HG03432 (cell line): Measurements from ENCODE around the gene LDB3.

ENCODE experiments used
- ATAC-seq: cut with Tn5 transposase; IDR thresholded peaks from one replicate; pipeline ENCODE4 v1.9.1; 2021; ENCODE audit warnings: mild to moderate bottlenecking, moderate library complexity; ENCODE audit not compliant: unreplicated experiment

LDB3 gene

DNA sequence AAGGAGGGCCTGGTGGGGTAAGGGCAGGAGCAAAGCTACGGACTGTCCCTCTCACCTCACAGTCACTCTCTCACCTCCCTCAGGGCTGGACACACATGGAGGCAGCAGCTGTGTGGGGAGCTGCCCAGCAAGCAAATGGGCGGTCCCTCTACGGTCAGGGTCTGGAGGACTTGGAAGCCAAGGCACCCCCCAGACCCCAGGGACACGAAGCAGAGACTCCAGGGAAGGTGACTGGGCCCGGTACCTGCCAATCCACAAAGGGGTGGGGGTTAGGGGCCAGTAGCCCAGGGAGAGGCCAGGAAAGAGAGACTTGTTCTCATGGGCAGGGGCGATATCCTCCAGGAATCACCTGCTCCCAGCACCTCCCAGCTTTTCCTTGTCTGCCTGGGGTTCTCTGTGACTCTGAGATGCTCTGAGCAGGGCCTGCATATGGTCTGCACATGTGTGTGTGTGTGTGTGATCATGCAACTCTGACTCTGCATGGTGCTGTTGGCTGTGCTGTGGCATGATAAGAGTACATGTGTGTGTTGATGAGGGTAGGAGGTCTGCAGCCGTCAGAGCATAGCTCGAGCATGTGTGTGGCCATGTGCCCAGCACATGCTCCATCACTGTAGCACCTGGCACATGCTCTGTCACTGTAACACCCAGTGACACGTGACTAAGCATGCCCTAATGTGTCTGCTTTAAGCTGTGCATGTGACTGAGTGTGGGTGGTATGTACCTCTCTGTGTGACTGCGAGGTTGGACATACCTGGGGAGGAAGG is 4.6 kb upstream of the LDB3 start:
- no peak for ATAC-seq

DNA sequence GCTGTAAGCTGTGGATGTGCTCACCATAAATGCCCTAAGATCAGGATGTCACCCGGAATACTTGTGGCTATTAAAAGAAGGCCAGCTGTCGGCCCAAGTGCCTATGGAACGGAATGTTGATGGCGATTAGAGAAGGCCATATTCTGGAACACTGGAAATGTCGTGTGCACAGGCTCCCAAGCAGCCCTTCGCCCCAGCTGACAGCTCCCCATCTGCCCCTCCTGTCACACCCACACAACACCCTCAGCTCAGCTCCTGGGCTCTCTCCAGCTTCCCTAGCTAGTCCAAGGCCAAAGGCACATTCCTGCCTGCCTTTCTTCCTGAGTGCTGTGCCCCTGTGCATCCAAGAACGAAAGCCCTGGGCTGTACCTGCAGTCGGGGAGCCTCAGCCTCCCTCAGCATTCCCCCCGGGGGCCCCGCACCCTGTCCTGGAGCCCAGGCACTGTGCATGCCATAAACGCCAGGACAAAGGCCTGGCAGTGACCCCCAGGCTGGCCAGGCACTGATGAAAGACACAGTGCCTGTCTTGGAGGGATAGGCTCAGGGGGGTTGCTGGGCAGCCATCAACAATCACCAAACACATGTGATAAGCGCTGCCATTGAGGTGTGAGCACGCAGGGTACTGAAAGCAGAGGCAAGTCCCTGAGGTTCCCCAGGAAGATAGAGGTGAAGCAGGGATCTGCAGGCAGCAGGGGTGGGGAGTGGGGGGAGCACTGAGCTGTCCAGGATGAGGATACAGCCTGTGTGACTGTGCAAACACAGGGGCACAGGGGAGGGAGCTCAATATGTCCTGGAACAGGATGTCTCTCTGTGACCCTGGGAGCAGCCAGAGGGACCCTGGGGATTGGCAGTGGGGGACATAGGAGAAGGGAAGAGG is 3.7 kb upstream of the LDB3 start:
- no peak for ATAC-seq

DNA sequence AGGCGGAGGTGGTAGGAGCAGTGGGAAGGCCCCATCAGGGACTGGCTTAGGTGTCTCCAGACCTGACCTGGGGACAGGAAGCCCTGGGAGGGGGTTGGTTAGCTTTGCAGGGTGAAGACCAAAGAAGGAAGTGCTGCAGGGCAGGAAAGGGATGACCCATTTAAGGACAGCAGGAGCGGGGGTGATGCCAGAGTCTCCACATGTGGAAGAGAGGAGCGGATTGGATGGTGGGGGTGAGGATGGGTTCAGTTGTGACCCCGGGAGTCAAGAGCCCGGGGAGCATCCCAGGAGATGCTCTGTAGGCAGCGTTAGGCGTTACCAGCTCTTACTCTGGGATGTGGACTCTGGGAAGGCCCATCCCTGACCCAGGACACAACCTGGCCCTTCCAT is 3.1 kb upstream of the LDB3 start:
- ATAC-seq = no peak

DNA sequence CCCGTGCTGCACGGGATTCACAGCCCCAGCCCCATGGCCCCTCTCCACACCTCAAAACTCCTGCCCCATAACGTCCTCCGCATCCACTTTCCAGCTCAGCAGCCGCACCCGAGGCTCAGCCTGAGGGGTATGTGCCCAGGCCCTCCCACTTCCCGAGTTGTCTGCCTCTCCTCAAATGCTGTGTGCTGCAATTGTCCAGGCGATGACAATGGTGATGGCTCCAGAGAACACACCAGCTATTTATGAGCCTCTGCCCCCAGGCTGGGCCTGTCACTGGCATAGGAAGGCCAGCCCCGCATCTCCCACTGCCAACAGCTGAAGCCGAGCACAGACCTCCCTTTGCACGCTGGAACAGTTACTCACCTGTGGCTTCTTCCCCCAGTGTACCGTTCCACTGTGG is 2.4 kb upstream of the LDB3 start:
- no peak for ATAC-seq

DNA sequence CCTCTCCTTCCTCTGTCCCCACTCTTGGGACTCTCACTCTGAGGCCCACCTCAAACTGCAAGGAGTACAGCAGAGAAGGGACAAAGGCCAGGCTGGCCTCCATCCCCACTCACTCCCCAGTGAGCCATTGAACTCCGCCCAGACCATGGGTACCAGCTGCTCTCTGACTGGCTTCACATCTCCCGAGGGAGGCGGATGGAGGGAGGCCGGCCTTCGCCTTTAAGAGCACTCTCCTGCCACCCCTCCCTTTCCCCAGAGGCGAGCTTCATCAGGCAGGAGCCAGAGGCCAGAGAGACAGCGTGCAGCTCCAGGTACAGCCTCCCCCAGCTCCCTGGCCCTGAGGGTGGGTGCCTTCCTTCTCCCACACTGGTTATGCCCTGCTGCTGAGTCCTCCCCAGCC is 1.8 kb upstream of the LDB3 start:
- ATAC-seq = no peak

DNA sequence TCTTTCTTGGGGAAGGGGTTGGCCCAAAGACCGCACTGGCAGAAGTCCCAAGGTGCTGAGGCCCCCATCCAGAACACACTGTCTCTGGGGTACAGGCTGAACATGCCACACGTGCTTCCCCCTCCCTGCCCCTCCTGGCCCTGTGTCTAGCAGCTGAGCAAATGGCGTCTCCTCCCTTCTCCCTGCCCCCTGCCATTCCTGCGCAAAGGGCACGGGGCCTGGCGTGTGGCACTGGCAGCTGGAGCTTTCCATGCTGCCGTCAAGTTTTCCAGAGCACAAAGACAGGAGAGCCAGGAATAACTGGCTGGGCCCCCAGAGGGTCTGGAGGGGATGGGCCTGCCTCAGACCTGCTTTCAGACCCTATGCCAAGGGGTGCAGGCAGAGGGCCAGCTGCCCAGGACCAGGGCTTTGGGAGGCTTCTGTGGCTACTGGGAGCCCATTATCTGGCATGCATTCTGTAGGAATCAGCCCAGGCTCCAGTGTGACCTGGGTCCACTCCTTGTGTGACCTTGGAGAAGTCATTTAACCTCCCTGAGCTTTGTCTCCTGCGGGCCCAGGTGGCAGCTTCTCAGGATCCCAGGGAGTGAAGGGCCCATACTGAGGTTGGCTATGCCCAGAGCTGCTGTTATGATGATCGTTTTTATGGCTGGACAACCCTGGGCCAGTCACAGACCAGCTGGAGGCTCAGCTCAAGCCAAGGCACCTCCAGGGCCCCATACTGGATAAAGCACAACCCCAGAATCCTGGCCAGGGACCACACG is 710 bp upstream of the LDB3 start:
- no peak for ATAC-seq

DNA sequence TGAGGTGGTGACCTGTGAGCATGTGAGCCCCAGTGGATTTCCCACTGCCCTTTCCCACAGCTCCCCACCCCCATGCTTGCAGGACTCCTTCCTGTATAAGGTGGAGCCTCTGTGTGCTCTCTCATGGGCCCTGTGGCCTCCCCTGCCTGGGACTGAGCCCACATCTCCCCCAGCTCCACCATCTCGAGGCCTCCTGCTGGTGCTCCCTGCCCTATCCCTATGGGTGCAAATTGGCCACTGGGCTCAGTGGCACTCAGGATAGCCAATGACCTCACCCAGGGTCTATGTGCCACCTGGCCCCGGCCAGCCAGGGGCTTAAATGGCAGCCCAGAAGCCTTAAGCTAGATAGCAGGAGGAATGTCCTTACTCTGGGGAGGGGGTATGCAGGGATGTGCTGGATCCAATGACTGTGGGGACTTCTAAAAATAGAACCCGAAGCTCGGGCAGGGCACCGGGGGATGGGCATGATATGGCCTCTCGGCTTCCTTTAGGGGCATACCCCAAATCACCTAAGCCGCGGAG is 2.0 kb downstream of the LDB3 start:
- no peak for ATAC-seq

DNA sequence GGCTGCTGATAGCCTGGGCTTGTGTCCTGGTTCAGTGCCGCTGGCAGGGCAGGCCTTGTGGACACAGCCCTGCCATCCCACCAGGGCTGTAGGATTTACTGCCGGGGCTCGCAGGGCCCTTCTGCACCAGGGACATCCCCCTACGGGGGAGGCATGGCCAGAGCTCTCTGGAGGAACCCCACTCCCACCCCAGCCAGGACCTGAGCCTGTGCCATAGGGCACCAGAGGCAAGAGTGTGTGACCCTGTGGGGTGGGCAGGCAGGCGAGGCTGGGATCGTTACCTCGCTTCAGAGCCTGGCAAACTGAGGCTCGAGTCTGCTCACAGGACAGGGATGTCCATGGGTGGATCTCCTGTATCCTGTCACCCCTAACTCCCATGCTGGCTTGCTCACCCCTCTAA is 2.6 kb downstream of the LDB3 start:
- ATAC-seq = no peak

DNA sequence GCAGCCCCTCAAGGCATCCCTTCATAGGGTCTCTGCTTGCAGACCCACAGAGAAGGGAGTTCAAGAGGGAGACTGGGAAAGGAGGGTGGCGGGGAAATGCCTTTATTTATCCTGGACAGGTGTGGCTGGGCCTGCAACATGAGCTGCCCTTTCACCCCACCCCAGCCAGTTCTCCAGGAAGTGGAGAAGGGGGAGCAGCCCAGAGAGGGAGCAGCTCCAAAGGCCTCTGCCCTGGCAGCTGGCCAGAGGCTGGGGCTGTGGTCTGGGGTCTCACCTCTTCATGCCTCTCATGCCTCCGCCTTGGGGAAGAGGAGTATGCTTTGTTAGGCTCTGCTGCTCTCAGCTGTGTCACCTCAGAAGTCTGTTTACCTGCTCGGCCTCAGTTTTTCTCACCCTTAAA is 3.1 kb downstream of the LDB3 start:
- ATAC-seq = no peak

DNA sequence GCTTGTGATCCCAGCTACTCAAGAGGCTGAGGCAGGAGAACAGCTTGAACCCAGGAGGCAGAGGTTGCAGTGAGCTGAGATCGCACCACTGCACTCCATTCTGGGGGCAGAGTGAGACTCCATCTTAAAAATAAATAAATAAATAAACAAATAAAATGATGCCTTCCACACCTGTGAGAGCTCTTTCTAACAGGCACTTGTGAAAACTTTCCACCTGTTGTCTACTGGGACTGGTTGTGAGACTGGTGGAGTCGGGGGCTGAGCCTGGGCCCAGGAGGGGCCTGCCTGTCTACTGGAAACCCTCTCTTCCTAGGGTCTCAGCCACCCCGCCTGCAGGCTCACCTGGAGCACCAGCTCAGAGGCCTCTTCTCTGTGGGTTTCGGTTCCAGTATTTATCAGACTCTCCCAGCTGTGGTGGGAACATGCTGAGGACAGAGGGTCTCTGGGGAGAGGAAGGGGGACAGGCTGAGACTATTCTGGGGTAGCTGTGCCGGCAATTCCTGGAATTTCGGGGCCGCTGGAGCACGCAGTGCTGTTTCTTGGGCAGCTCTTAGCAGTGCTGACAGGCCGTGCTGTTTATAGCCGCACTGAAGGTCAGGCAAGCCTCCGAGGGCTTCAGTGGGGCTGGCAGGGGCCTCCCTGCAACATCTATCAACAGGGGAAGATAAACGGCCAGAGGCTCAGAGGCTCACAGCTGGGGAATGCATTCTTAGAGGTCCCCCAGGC is 3.8 kb downstream of the LDB3 start:
- no peak for ATAC-seq

DNA sequence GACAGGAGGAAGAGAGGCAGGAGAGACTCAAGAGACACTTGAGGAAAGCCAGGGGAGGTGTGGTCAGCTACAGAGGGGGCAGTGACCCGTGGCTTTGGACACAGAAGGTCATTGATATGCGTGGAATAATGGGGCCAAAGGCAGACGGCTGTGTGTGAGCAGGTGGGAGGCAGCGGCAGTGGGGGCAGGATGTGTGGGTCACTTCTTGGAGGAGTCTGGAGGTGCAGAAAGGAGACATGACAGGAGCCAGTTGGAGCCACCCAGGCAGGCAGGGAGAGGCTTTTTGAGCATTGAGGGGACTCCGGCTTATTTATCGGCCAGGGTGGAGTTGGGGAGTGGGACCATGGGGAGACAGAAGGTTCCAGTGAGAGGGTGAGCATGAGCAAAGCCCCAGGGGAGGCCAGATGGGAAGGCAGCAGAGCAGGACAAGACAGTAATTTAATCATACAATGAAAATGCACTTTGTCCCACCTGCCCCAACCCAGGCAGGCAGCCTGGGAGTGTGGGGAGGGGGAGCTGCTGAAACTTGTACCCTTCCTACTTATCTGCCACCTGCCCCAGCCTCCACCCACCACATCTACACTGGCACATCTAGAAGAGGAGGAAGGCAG is 5.0 kb downstream of the LDB3 start:
- ATAC-seq = no peak

DNA sequence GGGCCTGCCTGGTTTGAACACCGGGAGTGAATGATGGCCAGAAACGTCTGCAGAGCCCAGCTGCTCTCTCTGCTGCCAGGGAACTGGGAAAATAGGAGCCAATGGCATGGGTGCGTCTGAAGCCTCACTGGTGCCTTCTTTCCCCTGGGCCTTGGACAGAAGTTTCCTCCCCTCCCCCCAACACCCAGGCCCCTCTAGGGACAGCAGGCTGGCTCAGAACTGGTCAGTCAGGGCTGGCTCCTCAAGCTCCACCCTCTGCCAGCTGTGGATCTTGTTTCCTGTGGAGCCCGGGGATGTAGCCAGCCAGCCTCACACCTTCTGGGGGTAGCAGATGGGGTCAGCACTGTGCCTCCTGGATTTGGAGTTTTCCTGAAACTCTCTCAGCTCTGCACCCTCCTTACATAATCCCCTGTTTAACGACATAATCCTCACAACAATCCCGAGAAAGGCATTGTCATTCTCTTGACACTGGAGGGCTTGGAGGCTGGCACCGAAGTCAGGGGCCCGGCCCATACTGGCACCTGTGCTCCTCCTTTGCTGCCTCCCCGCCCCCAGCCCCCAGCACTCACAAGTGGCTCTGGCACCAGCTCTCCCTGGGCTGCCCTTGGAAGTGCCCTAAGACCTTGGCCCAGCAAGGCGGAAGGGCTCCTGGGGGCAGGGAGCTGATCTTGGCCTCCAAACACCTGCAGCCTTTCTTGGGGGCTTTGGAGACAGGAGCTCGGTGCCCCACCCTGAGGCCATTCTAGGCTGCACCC is 5.7 kb downstream of the LDB3 start:
- ATAC-seq = no peak

DNA sequence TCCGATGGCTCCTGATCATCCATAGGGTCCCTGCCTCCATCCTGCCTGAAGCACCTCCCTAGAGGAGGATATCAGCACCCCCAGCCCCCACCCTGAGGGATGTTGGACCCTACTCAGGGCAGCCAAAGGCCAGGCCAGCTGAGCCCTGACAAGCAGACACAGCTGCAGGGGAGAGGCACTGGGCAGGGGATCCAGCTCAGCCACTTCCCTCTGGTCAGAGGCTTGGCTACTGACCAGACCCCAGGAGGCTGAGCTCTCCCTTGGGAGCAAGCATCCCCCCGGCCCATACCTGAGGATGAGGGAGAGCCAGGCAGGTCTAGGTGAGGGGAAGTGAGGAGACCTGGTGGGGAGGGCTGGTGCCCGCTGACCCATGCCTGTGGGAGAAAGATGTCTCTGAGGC is 6.6 kb downstream of the LDB3 start:
- no peak for ATAC-seq

DNA sequence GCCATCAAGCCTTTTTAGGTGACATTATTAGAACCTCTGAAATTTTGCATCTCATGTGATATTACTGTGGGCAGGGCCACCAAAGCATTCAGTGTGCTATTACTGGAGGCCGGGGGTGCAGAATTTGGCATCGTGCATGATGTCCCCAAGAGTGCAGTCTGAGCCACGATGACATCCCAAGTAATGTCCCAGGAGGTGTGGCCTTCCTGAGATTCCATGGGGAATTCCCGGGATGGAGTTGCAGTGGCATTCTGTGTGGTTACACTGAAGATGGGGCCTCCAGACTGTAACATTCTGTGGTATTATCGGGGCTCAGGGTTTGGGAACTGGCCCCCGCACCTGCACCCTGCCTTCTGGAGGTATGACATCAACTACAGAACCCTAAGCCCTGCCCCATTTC is 9.1 kb downstream of the LDB3 start:
- no peak for ATAC-seq

DNA sequence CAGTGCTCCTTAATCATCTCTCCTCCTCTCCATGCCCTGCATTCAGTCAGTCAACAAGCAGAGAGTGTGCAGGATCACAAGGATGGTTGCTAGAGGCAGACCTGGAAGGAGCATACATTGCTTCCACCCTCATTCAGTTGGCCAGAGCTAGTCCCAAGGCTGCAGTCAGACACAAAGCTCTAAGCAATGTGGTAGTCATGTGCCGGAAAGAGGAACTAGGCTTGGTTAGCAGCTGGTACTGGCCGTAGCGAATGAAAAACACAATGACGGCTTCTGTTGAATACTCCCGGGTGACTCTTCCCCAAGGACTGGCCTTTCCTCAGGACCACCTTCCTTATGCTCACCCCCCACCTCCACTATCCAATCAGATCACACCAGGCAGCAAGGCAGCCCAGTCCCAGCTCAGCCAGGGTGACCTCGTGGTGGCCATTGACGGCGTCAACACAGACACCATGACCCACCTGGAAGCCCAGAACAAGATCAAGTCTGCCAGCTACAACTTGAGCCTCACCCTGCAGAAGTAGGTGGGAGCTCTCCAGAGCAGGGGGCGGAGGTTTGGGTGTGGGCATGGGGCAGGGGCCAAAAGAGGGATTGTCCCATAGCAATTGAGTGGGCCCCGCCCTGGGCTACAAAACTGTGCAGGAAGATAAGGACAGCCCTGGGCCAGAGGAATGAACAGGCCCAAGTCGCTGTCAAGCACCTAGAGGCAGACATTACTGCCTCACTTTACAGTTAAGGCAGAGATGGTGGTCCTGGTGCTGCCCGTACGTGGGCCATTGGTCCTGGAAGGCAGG is 10.9 kb downstream of the LDB3 start:
- ATAC-seq = peak; percentile 63

DNA sequence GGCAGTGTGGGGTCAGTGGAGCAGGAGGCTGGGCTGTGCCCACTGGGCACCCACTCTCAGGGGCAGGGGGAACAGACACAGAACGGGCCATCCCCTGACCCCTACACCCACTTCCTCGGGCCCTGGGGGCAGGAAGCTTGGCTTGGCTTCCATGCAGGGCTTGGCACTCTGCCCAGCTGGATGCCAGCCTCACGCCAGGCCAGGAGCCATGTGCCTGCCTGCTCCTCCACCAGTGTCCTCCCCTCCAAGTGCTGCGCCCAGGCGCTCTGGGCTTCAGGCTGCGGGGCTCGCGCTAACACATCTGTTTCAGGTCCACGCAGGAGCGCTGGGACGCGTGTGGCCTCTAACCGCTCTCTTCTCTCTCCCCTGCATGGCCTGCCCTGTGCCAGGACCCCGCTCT is 12.7 kb downstream of the LDB3 start:
- ATAC-seq = no peak

DNA sequence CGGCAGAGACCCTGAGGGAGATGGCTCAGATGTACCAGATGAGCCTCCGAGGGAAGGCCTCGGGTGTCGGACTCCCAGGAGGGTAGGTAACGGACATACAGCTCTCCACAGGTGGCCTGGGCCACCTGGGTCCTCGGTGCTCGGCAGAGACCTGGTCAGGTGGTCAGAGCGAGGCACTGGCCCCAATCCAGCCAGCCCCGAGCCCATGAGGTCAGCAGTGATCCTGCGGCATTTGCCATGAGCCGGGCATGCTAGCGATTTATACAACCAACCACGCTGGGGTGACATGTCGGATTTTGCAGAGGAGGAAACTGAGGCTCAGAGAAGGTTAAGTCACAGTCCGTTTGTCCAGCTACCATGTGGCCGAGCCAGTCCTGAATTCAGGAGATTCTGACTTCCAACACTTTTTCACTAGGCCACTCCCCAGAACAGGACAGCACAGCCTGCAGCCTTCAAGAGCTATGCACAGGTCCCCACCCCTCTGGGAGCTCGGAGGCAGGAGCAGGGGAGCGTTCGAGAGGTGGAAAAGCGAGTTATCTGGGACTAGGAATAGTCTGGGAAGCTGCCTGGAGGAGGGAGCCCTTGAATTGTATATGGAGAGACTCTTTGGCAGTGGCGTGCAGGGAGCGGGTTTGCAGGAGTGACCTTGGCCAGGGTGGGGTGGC is 13.5 kb downstream of the LDB3 start:
- no peak for ATAC-seq

DNA sequence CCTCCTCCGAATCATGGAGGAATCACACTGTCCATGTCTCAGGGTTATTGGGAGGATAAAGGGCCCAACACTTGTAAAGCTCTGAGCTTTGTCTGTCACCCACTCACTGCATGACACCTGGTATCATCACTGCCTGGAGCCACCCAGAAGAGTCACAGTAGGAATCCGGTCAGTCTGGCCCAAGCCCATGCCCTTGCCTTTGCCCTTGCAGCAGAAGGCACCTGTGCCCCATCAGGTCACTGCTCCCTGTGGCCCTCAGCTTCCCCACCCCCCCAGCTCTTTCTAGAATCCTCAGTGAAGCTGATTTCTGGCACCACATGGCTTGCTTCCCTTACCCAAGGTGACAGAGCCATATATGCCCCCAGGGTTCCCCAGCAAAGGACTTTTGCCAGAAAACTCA is 14.4 kb downstream of the LDB3 start:
- no peak for ATAC-seq
